Osteocyte (in vitro differentiated cells): Measurements from ENCODE around the gene GPR143. TPM values are rescaled to one million over a fixed set of nuclear protein-coding genes. Genes with fewer than 3 reads are reported as not detected.

Experiments
- DNase-seq: peaks from one replicate; pipeline ENCODE4 v3.0.0; 2021; ENCODE audit warnings: mixed read lengths; ENCODE audit not compliant: unreplicated experiment; ENCODE audit errors: extremely low spot score
- H3K27ac Mint-ChIP-seq: one replicate; pipeline ENCODE4 v1.8.0; 2021; ENCODE audit warnings: mild to moderate bottlenecking, mixed read lengths; ENCODE audit not compliant: unreplicated experiment
- H3K27me3 Mint-ChIP-seq: one replicate; pipeline ENCODE4 v1.8.0; 2021; ENCODE audit warnings: mixed read lengths; ENCODE audit not compliant: unreplicated experiment
- H3K36me3 Mint-ChIP-seq: one replicate; pipeline ENCODE4 v1.8.0; 2021; ENCODE audit warnings: mixed read lengths; ENCODE audit not compliant: unreplicated experiment
- H3K4me1 Mint-ChIP-seq: one replicate; pipeline ENCODE4 v1.8.0; 2021; ENCODE audit warnings: mixed read lengths; ENCODE audit not compliant: unreplicated experiment
- H3K4me3 Mint-ChIP-seq: one replicate; pipeline ENCODE4 v1.8.0; 2021; ENCODE audit warnings: mild to moderate bottlenecking, moderate library complexity, mixed read lengths; ENCODE audit not compliant: unreplicated experiment
- H3K9me3 Mint-ChIP-seq: one replicate; pipeline ENCODE4 v1.8.0; 2021; ENCODE audit warnings: mixed read lengths; ENCODE audit not compliant: unreplicated experiment
- total RNA-seq: library from RNA; stranded (reverse); gene quantifications from 2 replicates; pipeline ENCODE4 v1.2.1, GENCODE V29; 2021
- TF ChIP-seq, protein P1 (sequence below): fragments of 200-600 bp; sonication (generic); IDR thresholded peaks from 2 replicates; pipeline ENCODE4 v1.5.0; 2021; ENCODE audit warnings: antibody characterized with exemption, mild to moderate bottlenecking, moderate library complexity

GPR143 gene
- total RNA-seq, 1 donor from 2014 or later = 0.43 TPM

DNA sequence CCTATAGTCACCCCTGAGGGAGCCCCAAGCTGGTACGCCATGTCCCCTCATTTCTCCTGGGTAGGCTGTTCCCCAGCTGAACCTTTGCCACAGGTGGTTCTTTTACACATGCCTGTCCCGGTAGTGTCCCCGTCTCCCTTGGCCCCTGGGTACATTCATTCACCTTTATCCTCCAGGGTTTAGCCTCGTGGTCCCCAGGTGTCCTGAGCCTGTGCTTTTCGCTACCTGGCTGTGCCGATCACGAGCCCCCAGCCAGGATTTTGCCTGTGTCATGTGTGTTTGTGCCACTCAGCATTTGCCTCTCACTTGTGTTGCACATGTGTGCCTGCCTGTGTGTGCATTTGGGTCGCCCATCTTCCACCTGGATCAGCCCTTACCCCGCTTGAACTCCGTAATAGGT is 57.6 kb downstream of the GPR143 start:
- peaks cover 8% of the 10 kb centered on the region for H3K9me3 Mint-ChIP-seq
- H3K27ac Mint-ChIP-seq = no peak overlapping the region
- peaks cover 24% of the 10 kb centered on the region for H3K36me3 Mint-ChIP-seq
- H3K27me3 Mint-ChIP-seq = no peaks in the 10 kb centered on the region
- DNase-seq = no peak
- H3K4me1 Mint-ChIP-seq = peaks cover 3% of the 10 kb centered on the region
- TF ChIP-seq, protein P1, sequence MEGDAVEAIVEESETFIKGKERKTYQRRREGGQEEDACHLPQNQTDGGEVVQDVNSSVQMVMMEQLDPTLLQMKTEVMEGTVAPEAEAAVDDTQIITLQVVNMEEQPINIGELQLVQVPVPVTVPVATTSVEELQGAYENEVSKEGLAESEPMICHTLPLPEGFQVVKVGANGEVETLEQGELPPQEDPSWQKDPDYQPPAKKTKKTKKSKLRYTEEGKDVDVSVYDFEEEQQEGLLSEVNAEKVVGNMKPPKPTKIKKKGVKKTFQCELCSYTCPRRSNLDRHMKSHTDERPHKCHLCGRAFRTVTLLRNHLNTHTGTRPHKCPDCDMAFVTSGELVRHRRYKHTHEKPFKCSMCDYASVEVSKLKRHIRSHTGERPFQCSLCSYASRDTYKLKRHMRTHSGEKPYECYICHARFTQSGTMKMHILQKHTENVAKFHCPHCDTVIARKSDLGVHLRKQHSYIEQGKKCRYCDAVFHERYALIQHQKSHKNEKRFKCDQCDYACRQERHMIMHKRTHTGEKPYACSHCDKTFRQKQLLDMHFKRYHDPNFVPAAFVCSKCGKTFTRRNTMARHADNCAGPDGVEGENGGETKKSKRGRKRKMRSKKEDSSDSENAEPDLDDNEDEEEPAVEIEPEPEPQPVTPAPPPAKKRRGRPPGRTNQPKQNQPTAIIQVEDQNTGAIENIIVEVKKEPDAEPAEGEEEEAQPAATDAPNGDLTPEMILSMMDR = no peak
- no peak overlapping the region for H3K4me3 Mint-ChIP-seq

DNA sequence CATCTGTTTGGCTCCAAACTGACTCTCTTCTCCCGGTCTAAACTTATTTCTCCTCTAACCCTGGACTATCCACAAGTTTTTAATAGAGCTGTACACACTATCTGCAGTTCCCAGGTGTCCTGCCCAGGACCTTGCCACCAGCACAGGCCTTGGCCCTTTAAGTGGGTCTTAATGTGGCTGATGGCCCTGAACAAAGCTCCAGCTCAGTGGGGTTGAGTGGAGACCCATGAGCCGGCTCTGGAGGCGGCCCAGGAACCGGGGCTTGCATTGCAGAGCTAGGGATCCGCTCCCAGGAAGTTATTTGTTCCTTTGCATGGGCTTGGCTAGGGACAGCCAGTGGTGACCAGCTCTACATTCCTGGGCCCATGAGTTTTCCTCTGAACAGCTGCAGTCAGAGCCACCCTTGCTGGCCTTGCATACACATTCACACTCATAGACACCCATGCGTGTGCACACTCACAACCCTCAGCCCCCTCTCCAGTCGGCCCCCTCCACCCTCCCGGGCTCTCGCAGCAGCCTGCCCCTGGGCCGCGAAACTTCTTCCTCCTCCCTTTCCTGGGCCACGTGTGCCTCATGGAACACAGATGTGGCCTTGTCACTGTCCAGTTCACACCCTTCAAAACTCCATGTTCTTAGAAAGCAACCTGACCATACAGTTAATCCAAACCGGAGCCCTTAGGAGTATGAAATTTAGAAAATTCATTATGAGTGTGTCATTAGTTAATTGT is 58.2 kb downstream of the GPR143 start:
- Mint-ChIP-seq H3K27ac (no peak overlapping the region), H3K27me3 (no peaks in the 10 kb centered on the region), H3K36me3 (peaks cover 24% of the 10 kb centered on the region), H3K4me1 (peaks cover 3% of the 10 kb centered on the region), H3K9me3 (peaks cover 8% of the 10 kb centered on the region), H3K4me3 (no peak overlapping the region)
- no peak for DNase-seq
- TF ChIP-seq, protein P1 = no peak

DNA sequence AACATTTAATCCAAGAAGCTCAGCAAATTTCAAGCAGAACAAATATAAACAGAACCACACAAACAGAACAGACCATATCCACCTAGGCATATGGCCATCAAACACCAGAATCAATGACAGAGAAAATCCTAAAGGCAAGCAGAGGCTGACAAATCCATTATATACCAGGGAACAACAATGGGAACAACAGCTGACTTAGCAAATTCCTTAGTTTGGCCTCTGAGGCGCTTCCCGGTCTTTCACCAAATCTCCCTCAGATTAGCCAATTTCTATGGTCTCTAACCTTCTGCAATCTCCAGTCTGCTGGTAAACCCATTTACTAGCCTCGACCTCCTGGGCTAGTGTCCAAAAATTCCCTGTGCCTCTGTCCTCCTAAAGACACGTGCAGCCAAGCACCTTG is 59.2 kb downstream of the GPR143 start:
- Mint-ChIP-seq H3K36me3 (peaks cover 26% of the 10 kb centered on the region), H3K27ac (no peak overlapping the region), H3K4me1 (peaks cover 3% of the 10 kb centered on the region)

DNA sequence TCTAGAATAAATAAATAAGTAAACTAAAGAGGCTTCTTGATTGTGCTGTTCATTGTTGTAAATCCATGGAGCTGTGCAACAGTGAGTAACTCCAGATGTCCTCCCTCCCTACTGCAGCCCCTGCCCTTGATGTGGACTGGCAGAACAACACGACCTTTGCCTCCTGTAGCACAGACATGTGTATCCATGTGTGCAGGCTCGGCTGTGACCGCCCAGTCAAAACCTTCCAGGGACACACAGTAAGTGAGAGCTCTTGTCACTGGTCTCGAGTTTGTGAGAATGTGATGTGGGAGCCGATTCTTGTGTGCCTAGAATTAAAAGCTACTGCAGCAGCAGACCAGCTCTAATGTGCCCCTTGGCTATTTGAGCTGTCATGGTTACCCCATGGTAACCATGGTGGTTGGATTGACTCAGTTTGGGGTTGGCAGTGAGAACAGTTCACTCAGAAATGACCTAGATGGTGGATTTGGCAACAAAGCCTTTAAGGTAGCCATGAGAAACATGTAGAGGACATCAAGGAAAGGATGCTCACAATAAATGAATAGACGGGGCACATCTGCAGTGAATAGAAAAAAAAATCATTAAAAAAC is 60.7 kb downstream of the GPR143 start:
- Mint-ChIP-seq H3K4me1 (peaks cover 3% of the 10 kb centered on the region), H3K4me3 (no peak overlapping the region), H3K36me3 (peaks cover 37% of the 10 kb centered on the region), H3K9me3 (peaks cover 8% of the 10 kb centered on the region), H3K27ac (no peak overlapping the region), H3K27me3 (no peaks in the 10 kb centered on the region)
- TF ChIP-seq, protein P1 = no peak
- no peak for DNase-seq

More for the DNA sequence above, 59.2 kb downstream of the GPR143 start:
- Mint-ChIP-seq H3K4me3 (no peak overlapping the region), H3K9me3 (peaks cover 8% of the 10 kb centered on the region), H3K27me3 (no peaks in the 10 kb centered on the region)
- no peak for DNase-seq
- TF ChIP-seq, protein P1 = no peak

DNA sequence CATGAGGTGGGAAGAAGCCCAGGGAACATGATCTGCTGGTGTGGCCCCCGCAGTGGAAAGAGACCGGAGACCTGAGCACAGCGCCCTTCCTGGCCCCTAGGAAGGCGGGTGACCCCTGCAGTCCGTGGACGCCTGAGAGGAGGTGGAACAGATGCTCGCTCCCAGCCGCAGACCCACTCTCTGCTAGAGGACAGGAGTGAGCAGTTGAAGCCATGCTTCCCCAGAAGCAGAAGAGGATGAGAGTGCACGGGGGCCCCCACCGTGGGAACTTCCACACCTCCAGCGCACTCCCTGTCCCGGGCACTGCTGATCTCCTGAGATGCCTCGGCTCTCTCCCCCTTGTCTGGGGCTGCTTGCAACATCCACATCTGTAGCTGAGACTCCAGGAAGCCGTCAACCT is 62.2 kb downstream of the GPR143 start:
- H3K4me3 Mint-ChIP-seq = no peak overlapping the region
- no peak for DNase-seq
- H3K27me3 Mint-ChIP-seq = no peaks in the 10 kb centered on the region
- TF ChIP-seq, protein P1 = no peak
- H3K27ac Mint-ChIP-seq = no peak overlapping the region
- no peaks in the 10 kb centered on the region for H3K4me1 Mint-ChIP-seq
- peaks cover 8% of the 10 kb centered on the region for H3K9me3 Mint-ChIP-seq
- H3K36me3 Mint-ChIP-seq = peaks cover 38% of the 10 kb centered on the region
